Measurements from ENCODE around the gene MAPKAP1. TPM values are rescaled to one million over a fixed set of nuclear protein-coding genes. Genes with fewer than 3 reads are reported as not detected.

The MAPKAP1 gene
- total RNA-seq, 1 donor from 2014 or later, result 74.6 TPM

DNA sequence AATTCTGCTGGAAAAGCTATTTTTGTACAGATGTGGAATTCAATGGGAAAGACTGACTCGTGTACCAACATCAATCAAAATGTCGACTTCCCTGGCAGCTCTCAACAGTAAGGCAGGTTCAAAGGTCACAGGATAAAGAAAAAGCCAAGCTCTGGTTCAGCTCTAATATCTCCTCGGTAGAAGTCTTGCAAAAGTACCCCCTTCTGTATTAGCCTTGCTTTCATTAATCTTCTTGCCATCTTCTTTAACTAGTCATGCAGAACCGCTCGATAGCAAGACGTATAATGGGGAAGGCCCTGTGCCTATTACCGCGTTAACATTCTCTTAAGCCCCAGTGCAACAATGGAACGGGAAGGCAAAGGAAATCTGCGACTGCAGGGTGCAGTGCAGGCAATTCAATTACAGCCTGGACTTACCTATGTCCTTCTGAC is 244.1 kb downstream of the MAPKAP1 start:
- no peaks in the 10 kb centered on the region for H3K27me3 Mint-ChIP-seq
- peaks cover 4% of the 10 kb centered on the region for H3K9me3 Mint-ChIP-seq (ENCODE audit: low read depth)
- DNase-seq (ENCODE audit: low spot score, unreplicated experiment), result no peak
- H3K4me1 Mint-ChIP-seq (ENCODE audit: low read depth), result peaks cover 33% of the 10 kb centered on the region
- peaks cover 9% of the 10 kb centered on the region for H3K36me3 Mint-ChIP-seq (ENCODE audit: insufficient read depth)
- TF ChIP-seq, protein P1, sequence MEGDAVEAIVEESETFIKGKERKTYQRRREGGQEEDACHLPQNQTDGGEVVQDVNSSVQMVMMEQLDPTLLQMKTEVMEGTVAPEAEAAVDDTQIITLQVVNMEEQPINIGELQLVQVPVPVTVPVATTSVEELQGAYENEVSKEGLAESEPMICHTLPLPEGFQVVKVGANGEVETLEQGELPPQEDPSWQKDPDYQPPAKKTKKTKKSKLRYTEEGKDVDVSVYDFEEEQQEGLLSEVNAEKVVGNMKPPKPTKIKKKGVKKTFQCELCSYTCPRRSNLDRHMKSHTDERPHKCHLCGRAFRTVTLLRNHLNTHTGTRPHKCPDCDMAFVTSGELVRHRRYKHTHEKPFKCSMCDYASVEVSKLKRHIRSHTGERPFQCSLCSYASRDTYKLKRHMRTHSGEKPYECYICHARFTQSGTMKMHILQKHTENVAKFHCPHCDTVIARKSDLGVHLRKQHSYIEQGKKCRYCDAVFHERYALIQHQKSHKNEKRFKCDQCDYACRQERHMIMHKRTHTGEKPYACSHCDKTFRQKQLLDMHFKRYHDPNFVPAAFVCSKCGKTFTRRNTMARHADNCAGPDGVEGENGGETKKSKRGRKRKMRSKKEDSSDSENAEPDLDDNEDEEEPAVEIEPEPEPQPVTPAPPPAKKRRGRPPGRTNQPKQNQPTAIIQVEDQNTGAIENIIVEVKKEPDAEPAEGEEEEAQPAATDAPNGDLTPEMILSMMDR (IDR thresholded peaks at IDR 0.05; ENCODE audit: unreplicated experiment), result no peak
- peak overlapping the region; percentile 88 for H3K27ac Mint-ChIP-seq
- peak overlapping the region; percentile 19 for H3K4me3 Mint-ChIP-seq (ENCODE audit: low read depth)

DNA sequence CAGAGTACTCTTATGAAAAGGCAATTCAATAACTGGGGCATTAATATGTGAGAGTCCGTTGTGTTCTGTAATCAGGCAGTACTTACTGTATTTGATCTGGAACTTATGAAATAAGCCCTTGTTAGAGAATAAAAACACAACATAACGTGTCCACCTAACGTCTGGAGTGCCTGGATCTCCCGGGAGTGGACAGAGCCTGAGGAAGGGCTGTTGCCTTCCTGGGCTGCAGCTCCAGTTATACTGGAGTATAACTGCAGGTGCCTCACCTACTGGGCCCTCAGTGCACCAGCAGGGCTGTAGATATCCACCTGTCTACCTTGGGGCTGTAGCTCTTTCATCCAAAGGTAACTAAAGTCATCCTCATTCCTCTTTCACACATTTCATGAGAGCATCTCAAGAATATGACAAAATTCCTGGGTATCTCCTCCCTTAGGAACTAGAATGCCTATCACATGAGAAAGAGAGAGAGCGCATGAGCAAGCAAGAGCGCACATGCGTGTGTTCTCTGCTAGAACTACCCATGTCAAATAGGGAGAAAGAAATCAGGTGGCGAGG is 245.3 kb downstream of the MAPKAP1 start:
- TF ChIP-seq, protein P1 (IDR thresholded peaks at IDR 0.05; ENCODE audit: unreplicated experiment), result no peak
- no peak for DNase-seq (ENCODE audit: low spot score, unreplicated experiment)
- Mint-ChIP-seq H3K27me3 (no peaks in the 10 kb centered on the region), H3K4me3 (ENCODE audit: low read depth) (no peak overlapping the region), H3K27ac (peak overlapping the region; percentile 88), H3K36me3 (ENCODE audit: insufficient read depth) (peaks cover 20% of the 10 kb centered on the region), H3K4me1 (ENCODE audit: low read depth) (peaks cover 33% of the 10 kb centered on the region), H3K9me3 (ENCODE audit: low read depth) (peaks cover 11% of the 10 kb centered on the region)

DNA sequence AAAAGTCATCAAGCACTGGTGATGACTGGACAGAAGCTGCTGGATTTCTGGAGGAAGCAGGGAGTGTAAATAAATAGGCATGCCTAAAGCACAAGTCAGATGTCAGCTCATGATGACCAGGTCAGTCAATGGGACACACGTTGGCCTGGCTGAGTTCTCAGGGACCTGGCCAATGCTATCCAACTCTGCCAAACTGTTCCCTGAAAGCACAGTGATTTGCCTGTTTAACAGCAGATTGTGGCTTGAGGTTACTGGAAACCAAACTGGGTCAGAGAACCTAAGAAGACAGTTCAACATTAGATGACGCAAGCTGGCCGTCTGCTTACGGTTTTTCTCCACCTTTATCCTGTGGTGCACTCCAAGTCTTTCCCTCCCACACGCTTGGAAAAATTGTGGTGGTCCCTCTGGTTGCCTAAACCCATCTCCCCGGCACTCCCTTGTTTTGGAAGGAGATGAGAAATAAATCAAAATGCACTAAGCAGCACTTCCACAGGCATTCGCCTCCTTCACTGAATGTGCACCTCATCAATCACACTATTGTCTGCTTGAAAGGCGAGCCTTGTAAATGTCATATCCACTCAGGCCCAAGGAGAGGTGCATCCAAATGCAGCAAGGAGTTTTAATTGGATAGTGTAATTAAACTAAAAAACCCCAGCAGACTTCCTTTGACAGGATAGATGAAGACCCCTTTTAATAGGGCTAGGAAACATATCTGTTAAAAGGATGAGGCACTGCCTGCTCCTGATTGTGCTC is 245.9 kb downstream of the MAPKAP1 start:
- no peak for DNase-seq (ENCODE audit: low spot score, unreplicated experiment)
- no peaks in the 10 kb centered on the region for H3K27me3 Mint-ChIP-seq
- peaks cover 17% of the 10 kb centered on the region for H3K9me3 Mint-ChIP-seq (ENCODE audit: low read depth)
- H3K4me1 Mint-ChIP-seq (ENCODE audit: low read depth), result peaks cover 33% of the 10 kb centered on the region
- H3K4me3 Mint-ChIP-seq (ENCODE audit: low read depth), result no peak overlapping the region
- TF ChIP-seq, protein P1 (IDR thresholded peaks at IDR 0.05; ENCODE audit: unreplicated experiment), result no peak
- H3K27ac Mint-ChIP-seq, result peak overlapping the region; percentile 38
- H3K36me3 Mint-ChIP-seq (ENCODE audit: insufficient read depth), result peaks cover 27% of the 10 kb centered on the region

DNA sequence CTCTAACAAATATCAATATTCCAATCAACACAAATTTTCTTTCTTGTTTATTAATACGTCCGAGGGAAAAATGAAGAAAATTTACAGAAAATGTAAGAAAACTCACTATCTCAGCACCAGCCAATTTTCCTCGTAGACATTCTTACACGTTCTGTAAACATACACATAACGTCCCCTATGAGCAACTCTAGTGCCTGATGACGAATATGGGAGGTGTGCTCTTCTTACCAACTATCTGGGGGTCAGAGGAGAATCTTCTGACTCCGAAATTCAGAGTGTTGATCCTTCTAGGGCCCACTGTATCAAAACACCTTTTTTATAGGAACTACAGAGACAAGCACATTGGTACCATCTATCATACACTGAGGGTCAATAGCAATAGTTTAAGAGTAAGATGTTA is 246.7 kb downstream of the MAPKAP1 start:
- H3K27ac Mint-ChIP-seq, result no peak overlapping the region
- DNase-seq (ENCODE audit: low spot score, unreplicated experiment), result no peak
- peaks cover 23% of the 10 kb centered on the region for H3K9me3 Mint-ChIP-seq (ENCODE audit: low read depth)
- peaks cover 33% of the 10 kb centered on the region for H3K4me1 Mint-ChIP-seq (ENCODE audit: low read depth)
- H3K4me3 Mint-ChIP-seq (ENCODE audit: low read depth), result no peak overlapping the region
- no peaks in the 10 kb centered on the region for H3K27me3 Mint-ChIP-seq
- TF ChIP-seq, protein P1 (IDR thresholded peaks at IDR 0.05; ENCODE audit: unreplicated experiment), result no peak
- peaks cover 33% of the 10 kb centered on the region for H3K36me3 Mint-ChIP-seq (ENCODE audit: insufficient read depth)

DNA sequence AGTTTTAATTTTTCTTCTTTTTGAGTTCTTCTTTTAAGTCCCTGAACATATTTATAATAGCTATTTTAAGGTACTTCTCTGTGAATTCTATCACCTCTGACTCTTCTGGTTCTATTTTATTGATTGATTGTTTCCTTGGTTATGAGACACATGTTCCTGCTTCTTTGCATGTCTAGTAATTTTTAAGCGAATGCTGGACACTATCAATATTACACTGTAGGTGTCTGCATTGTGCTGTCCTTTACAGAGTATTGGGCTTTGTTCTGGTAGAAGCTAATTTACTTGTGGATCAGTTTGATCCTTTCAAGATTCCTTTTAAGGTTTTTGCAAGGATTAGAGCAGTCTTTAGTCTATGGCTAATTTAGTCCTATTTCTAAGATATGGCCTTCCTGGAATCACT is 249.7 kb downstream of the MAPKAP1 start:
- Mint-ChIP-seq H3K36me3 (ENCODE audit: insufficient read depth) (peaks cover 35% of the 10 kb centered on the region), H3K27ac (peak overlapping the region; percentile 33), H3K27me3 (no peaks in the 10 kb centered on the region), H3K4me1 (ENCODE audit: low read depth) (peaks cover 18% of the 10 kb centered on the region), H3K4me3 (ENCODE audit: low read depth) (no peak overlapping the region), H3K9me3 (ENCODE audit: low read depth) (peaks cover 23% of the 10 kb centered on the region)
- DNase-seq (ENCODE audit: low spot score, unreplicated experiment), result no peak
- TF ChIP-seq, protein P1 (IDR thresholded peaks at IDR 0.05; ENCODE audit: unreplicated experiment), result no peak

Measured in progenitor cell of endocrine pancreas (in vitro differentiated cells).